Fibroblast of mammary gland (primary cell): ENCODE data around the gene NUDT17.
A peak's percentile ranks its signal among the peaks of the same experiment; 100 is the strongest.

Experiments
- DNase-seq: peaks from one replicate; pipeline ENCODE4 v3.0.0-alpha.2; 2010; ENCODE audit warnings: low read depth
- H3K4me3 ChIP-seq: 2 replicates; pipeline ENCODE4 v1.5.1; 2011; ENCODE audit warnings: low read depth, mild to moderate bottlenecking, low read length, moderate library complexity; ENCODE audit not compliant: control insufficient read depth
- CTCF ChIP-seq: conservative IDR thresholded peaks from 2 replicates; pipeline ENCODE4 v1.5.1; 2011; ENCODE audit warnings: low read depth, low read length, inconsistent platforms; ENCODE audit not compliant: control insufficient read depth, insufficient read depth

NUDT17 gene

GRCh38 chr1:145879775-145880174 is 34.3 kb downstream of the NUDT17 start:
- H3K4me3 ChIP-seq = no peak overlapping the region
- TF ChIP-seq CTCF = no peak
- DNase-seq = no peak

GRCh38 chr1:145884675-145885074 is 39.2 kb downstream of the NUDT17 start:
- TF ChIP-seq CTCF = no peak
- H3K4me3 ChIP-seq = peak overlapping the region; percentile 73

GRCh38 chr1:145885738-145886287 is 40.4 kb downstream of the NUDT17 start, which contains the start of gene ANKRD35:
ANKRD35 (minus strand) TSS chr1:145885866; CDS start chr1:145885758, 108 bp downstream.
- peak within 1 kb of the TSS; percentile 73 for H3K4me3 ChIP-seq
- TF ChIP-seq CTCF = no peak
- peak; percentile 61 for DNase-seq

More at GRCh38 chr1:145884675-145885074, 39.2 kb downstream of the NUDT17 start:
- DNase-seq = peak; percentile 91

GRCh38 chr1:145886390-145886789 is 41.0 kb downstream of the NUDT17 start:
- no peak for DNase-seq
- peak overlapping the region; percentile 73 for H3K4me3 ChIP-seq
- no peak for TF ChIP-seq CTCF

GRCh38 chr1:145886816-145887215 is 41.4 kb downstream of the NUDT17 start:
- no peak overlapping the region for H3K4me3 ChIP-seq
- DNase-seq = no peak
- TF ChIP-seq CTCF = no peak

- no peak for DNase-seq
- TF ChIP-seq CTCF = no peak
- no peak overlapping the region for H3K4me3 ChIP-seq
These were observed 42.2 kb downstream of the NUDT17 start for GRCh38 chr1:145887631-145888030.

- DNase-seq = no peak
- H3K4me3 ChIP-seq = no peak overlapping the region
- TF ChIP-seq CTCF = no peak
These were observed 44.3 kb downstream of the NUDT17 start for GRCh38 chr1:145889722-145890121.
